ENCODE results near the gene IQGAP2.
"Not testable (repeated sequence)": the region's sequence is repeated elsewhere in the genome, so short reads cannot be mapped to it uniquely, and the experiment has no call there.

The IQGAP2 gene

DNA sequence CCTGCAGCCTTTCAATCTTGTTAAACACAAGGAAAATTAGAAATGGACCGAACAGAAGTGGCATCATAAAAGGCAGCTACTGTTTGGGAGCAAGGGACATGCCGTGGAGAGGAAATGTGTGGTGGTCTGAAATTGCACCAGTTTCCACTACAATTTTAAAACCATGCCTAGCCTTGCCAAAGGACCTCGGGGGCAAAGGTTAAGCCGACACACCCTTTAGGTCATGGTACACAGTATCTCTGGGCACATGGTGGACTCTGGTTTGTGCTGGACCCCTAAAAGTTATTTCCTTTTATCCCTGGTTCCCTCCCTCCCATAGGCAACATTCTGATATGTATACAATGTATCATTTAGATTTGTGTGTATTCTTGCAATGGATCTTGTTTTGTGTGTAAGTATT is 142.1 kb downstream of the IQGAP2 start:
- DNase-seq, result no peak

DNA sequence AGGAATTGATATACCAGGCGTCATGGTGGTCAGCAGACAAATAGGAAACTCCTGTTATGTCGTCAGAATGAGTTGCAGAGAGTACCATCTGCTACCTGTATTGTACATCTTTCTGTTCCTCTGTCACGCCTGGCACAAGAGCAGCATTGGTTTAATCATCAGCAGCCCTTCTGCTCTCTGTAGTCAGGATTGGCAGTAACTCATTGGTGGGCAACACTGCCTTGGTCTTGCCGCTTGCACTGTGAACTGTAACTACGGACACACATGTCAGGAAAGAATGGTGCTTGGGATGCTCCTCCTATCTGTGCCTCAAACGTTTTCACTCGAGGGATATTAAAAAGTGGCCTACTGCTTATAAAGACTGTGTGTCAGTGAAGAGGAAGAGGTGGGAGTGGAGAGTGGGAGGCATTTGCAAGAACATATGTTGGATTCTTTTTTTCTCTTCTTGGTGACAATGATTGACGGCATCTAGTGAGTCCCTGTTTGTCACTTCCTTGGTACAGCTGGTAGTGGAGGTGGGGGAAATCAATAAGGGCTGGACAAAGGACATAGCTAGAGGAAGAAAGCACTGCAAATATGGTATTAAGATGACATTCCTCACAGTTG is 143.5 kb downstream of the IQGAP2 start:
- DNase-seq, result no peak

DNA sequence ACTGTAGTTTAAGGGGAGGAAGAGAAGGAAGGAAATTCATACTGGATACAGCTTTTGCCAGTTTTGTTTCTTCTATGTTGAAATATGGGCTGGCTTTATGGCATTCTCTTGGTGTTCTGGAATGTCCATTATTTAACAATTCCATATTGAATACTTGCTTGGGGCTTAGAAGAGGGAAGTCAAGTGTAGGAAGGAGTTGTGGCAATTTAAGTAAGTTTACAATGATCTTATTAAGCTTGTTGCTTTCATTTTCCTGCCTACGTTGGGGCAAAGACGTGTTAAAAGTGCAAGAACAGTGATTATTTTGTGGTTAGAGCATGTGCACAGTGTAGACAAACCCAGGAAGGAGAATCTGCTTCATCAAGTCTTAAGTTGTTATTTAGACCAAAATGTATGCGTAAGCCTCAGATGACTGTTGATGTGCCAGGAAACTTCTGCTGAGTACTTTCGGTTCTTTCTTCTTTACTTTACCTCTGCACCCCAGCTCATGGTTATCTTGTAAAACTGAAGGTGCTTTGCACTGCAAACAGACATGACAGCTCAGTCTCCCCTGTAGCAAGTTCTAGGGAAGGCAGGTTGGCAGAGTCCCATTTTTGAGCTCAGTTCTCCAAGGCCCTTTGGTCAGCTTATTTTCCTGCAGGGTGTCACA is 144.3 kb downstream of the IQGAP2 start:
- no peak for DNase-seq

DNA sequence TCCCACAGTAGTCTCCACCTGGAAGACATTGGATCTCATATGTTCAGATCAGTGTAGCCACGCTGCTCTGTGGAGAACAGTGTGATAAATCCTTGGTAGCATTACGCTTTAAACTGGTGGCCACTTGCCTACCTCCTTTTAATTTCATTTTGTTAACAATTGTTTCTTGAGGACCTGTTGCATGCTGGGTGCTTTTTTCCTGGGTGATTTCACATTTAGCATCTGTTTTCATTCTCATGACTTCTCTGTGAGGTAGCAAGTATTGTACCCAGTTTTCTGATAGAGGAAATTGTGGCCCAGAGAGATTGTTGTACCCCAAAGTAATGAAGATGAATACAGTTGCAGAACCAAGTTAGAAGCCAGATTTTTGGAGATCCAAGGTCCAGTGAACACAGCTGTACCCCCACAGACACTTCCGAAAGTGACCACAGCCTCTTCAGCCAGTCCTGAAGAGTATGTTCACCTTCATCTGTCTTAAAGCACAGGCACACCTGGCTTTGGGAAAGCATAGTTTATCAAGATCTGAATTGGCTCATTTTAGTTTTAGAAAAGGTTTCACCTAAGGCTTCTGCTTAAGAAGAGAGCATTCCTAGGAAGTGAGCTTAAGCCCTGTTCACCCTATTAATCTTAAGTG is 144.9 kb downstream of the IQGAP2 start:
- no peak for DNase-seq

DNA sequence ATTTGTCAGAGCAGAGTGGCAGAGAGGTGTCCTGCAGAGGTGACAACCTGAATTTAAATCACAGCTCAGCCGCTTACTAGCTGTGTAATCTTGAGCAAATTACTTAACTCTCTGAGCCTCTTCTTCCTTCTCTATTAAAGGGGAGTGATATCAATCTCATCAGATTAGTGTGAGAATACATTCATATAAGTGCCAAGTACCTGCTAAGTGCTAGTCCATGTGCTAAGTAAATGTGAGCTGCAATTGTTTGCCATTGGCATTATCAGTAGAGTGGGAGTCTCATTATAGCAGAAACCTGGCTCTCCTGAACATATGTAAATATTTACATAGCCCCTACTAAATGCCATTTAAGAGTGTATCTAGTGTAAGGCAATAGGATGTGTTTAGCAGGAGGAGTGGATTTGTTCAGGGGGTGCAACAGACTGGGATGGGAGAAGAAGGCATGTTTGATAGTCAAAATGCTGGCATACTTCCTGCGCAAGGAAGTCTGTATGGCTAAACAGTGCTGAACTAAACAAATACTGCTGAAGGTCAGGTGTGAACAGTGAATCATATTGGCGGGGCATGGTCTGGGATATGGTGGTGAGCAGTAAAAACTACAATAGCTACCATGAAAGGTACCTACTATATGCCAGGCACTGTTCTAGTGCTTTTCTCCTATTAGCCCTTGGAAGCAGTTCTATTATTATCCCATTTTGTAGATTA is 145.6 kb downstream of the IQGAP2 start:
- DNase-seq, result no peak

DNA sequence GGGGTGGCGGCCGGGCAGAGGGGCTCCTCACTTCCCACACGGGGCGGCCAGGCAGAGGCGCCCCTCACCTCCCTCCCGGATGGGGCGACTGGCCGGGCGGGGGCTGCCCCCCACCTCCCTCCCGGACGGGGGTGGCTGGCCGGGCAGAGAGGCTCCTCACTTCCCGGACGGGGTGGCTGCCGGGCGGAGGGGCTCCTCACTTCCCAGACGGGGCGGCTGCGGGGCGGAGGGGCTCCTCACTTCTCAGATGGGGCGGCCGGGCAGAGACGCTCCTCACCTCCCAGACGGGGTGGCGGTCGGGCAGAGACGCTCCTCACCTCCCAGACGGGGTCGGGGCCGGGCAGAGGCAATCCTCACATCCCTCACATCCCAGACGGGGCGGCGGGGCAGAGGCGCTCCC is 147.8 kb downstream of the IQGAP2 start:
- DNase-seq, result not testable (repeated sequence)

DNA sequence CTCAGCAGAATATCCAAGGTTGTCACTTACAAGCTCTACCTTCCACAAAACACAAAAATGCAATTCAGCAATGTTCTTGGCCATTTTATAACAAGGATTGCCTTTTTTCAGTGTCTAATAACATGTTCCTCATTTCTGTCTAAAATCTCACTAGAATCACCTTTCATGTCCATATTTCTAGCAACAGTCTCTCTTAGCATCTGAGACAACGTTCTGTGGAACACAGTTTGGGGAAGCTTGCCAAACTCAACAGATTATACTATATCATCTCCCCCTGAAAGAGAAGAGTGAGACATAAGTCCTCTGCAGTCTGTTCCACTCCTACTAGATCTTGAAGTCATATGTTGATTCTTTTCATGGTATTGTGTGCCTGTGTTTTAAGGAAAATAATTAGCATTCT is 149.5 kb downstream of the IQGAP2 start:
- no peak for DNase-seq

DNA sequence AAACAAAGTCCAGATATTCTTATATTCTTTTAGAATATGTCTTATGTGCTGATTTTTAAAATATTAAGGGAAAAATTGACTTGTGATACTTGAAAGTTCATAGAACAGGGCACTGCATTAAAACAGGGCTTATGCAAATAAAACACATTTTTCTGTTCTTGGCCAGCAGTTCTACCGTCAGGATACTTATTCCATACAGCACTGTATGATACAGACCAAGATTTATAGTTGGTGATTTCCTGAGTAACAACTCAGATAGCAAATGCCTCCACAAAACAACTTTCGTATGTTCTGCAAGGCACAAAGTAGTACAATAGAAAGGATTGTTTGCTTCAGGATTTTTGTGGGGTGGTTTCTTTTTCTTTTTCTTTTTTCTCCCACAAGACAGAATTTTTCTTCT is 150.2 kb downstream of the IQGAP2 start:
- no peak for DNase-seq

DNA sequence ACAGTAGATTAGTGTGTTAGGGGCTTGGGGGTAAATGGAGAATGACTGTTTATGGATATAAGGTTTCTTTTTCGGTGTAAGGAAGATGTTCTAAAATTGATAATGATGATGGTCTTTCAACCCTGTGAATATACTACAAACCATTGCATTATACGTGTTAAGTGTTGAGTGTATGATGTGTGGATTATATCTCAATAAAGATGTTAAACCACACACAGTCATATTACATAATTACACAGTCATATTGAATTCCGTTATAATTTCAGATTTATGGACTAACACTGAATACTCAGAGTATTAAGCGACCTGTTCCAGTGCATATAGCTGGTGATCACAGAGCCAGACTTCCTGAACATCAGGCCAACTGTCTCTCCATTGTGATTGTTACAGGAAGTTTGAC is 152.0 kb downstream of the IQGAP2 start:
- no peak for DNase-seq

DNA sequence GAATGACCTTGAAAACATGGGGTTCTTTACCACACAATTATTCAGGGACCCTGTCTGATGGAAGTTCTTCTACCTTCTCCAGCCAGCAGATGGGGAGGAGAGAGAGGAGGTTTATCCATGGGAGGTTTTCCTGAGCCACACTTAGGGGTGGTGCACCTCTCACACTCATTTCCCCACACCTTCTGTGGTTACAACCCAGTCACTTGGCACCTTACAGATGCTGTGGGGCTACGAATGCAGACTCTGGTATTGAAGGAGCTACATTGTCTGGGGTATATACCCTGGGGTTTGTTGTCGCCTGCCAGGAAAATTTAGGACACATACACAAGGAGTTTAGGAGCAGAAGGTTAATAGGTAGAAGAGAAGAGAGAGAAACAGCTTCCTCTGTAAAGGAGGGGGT is 152.6 kb downstream of the IQGAP2 start:
- DNase-seq, result no peak

DNA sequence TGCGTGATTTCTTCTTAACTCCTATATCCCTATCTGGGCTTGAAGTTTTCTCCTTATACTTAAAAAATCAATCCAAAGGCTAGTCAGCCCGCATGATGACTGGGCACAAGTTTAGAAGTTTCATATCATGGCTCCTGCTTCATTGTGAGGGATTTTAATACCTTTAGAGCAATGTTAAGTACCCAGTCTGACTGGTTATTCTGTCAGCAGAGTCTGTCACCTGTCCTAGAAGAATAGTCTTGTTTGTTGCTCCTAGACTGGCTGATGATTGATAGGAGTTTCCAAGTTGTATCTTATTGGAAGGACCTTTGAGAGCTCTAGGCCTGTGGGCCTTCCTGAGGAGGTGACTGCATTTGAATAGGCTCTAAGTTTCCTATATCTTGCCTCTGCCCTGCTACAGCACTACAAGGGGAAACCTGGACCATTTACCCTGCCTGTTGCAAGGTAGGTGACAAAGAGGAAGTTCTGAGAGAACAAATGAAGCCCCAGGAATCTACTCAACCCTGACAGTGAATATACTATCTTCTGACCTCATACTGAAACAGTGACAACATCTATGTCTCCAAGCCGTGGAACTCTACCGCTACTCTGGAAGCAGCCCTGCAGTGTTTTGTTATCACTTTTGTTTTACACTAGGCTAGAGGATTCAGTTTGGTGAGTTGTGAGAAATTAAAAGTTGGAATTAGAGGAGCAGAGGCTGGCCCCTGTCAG is 153.6 kb downstream of the IQGAP2 start:
- DNase-seq, result no peak

DNA sequence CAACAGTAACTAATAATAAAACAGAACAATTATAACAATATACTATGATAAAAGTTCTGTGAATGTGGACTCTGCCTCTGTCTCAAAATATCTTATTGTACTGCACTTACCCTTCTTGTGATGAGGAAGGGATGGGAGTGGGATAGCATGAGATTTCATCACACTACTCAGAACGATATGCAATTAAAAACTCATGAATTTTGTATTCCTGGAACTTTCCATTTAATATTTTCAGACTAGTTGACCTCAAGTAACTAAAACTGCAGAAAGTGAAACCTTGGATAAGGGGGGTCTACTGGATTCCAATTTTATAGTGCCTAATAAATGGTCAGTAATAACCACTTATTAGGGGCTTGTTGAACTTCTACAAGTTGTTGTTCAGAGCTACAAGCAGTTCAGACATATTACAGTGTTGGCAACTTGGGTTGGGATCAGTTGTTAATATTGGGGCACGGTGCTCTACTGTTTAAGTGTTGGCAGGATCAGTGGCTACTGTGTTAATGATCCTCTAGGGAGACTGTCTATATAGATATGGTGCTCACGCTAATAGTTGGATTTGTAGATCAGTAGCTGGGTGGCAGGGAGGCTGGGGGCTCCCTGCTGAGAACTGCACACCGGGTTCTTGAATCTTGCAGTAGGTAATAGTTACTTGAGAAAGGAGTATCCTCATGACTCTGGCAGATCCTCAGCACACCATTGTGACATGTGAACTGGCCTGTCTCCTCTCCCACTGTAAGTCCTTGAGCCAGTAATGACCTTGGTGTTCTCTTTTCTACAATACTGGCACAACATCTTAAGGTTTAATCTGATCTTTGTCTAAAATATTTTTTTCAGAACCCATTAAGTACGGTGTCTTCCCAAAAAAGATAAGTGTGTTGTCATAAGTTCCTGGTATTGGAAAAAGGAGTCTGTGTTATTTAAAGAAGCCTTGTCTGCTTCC is 158.1 kb downstream of the IQGAP2 start:
- DNase-seq, result no peak

DNA sequence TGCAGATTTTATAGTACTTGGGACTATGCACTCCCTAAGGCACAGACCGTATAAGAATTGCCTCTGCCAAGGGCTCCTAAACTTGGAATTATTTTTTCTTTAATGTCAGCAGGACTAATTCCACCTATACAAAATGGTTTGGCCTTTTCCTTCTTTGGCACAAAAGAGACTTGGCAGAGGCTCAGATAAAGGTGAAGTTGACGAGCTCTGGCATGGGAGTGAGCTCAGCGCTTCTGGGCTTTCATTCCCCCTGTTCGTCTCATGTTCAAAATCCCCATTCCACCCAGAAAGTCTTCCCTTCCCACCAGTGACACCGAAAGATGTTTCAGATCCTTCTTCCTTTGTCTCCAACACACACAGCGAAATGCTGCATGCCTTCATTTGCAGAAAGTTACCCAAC is 158.9 kb downstream of the IQGAP2 start:
- DNase-seq, result no peak

DNA sequence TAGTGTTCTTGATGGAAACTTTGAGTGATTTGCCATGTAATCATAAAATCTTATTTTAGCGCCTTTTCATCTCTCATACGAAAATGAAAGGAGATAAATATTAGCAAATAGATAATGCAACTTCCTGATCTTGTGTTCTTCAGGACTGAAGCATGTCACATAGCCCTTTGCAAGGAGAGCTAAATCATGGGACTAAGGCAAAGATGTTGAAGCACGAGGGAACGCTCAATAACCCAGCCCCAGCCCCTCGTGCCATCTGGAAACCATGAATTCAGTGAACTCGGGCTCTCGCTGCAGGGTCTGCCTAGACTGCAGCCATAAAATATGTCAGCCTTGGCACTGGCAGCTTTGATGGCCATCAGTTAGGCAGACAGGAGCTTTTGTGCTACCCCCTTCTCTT is 161.9 kb downstream of the IQGAP2 start:
- DNase-seq, result no peak

DNA sequence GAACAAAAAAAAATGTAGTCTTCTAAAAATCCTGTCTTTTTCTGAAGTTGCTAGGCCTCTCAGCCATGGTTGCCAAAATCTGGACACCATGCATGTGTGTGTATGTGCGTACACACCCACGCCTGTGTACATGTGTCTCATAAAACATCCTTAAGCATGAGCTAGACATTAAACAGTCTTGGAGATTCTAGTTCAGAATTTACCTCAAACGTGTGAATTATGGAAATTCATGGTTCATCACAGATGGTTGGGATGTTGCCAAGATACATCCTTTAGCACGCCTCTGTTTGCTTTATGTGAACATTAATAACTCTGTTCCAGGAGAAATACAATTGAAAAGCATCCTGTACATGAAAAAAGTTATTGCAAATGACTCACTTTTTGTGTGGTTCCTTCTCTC is 167.1 kb downstream of the IQGAP2 start:
- no peak for DNase-seq

DNA sequence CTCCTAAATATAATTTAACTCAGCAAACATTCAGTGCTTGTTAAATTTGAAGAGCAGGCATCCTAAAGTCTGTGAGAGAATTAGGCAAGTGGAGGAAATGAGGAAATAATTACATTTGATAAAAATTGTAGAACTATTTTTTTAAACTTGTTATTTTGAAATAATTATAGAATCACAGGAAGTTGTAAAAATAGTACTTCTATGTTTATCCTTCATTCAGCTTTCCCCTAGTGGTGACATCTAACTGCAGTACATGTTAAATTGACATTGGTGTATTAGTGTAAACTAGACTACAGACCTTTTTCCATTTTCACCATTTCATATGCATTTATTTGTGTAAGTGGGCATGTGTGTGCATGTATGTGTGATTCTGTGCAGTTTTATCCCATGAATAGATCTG is 168.5 kb downstream of the IQGAP2 start:
- no peak for DNase-seq

DNA sequence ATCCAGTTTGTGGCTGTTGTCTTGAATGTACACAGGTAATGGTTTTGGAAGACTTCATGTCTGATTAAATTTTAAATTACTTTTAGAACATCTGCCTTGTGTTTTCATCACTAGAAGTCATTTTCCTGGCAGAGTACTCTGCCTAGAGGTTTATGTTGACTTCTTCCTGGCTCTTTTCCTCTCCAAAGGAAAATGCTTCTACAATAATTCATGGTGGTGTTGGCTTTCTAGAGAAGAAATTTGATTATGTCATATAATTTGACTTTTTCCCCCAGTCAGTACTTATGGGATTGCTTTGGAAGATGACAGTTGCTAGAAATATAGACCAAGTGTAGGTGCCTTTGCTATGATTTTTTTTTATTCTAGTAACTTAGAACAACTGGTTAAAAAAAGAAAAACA is 173.4 kb downstream of the IQGAP2 start:
- DNase-seq, result no peak

DNA sequence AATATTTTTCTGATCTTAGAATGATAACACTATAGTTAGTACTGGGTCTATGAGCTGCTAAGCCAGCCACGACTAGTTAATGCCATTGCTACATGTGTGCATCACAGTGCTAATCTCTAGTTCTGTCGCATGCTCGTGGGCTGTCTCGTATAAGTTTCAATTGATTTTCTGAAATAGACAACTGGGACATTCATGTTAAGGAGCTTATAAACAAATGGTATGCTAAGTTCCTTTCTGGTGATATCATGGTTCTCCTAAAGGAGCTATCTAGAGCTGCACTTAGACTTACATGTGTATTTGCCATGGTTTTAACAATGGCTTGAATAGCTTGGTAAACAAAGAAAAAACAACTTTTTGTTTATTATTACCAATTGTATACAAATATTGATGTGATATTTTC is 173.9 kb downstream of the IQGAP2 start:
- DNase-seq, result no peak

DNA sequence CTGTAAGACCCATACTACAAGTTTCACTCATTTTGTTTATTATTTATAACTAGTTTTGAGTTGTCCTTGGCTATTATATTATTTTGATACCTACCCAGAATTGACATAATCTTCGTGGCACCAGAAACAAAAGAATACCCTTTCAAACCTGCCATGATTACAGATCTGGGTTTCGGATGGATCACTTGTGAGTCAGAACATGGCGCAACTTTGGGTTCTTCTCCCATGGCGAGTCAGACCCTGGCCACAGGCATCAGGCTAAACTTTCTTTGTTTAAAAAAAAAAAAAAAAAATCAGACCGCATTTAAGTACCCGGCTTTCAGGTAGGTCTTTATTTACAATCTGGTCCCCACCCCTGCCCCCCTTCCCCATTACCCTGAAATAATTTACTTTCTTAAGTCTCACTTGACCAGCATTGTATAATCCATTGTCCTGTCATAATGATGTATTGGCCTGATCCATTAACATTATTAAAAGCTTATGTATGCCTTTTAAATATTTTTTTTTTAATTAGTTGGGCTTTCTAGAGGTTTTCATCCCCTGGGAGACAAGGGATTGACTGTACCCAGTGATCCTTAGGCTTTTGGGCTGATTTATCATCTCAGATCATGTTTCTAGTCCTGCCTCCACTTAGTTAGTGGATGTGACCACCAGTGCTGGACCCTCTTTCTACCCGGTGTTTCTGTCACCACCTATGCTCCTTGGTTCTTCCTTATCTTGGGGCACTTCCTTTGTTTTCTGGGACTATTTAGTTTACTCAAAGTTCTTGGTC is 176.3 kb downstream of the IQGAP2 start:
- no peak for DNase-seq

DNA sequence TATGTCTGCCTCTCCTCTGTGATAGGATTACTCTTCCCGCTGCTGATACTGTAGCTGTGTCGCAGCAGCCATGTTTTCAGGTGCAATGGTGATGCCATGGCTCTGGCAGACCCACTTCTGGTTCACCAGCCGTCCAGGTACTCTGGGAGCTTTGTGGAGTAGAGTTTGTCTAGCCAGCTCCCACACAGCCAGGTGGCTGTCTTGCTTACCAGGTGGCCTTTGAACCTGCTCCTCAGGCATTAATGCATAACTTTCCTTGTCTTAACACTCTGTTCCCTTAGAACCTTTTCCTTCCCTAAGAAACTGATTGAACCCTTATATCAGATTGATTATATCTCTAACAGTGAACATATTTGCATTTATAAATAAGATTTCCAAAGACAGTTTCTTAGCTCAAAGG is 177.9 kb downstream of the IQGAP2 start:
- DNase-seq, result no peak
